ENCODE results near the gene LSP1.

LSP1 gene

GRCh38 chr11:1925373-1926155, 72.7 kb downstream of the LSP1 start:
- no peaks in the 10 kb centered on the region for H3K4me1 ChIP-seq (ENCODE audit: control insufficient read depth in 2 of 2, insufficient read depth in 2 of 2, low read length in 2 of 2)
- no peak overlapping the region for H3K4me3 ChIP-seq (ENCODE audit: low read length in 2 of 2)
- no peaks in the 10 kb centered on the region for H3K9me3 ChIP-seq (ENCODE audit: control insufficient read depth in 2 of 2, low read length in 2 of 2)
- no peak overlapping the region for H3K9ac ChIP-seq (ENCODE audit: low read depth in 1 of 2, low read length in 2 of 2)
- H3K27me3 ChIP-seq (ENCODE audit: control insufficient read depth in 2 of 2, insufficient read depth in 2 of 2, low read length in 2 of 2): no peaks in the 10 kb centered on the region
- no peak overlapping the region for H3K27ac ChIP-seq (ENCODE audit: low read depth in 2 of 2, low read length in 2 of 2)
- no peaks in the 10 kb centered on the region for H3K36me3 ChIP-seq (ENCODE audit: control insufficient read depth in 2 of 2, insufficient read depth in 2 of 2, low read length in 2 of 2)

- no peak overlapping the region for H3K9ac ChIP-seq (ENCODE audit: low read depth in 1 of 2, low read length in 2 of 2)
- no peaks in the 10 kb centered on the region for H3K9me3 ChIP-seq (ENCODE audit: control insufficient read depth in 2 of 2, low read length in 2 of 2)
- H3K27ac ChIP-seq (ENCODE audit: low read depth in 2 of 2, low read length in 2 of 2): no peak overlapping the region
- no peaks in the 10 kb centered on the region for H3K36me3 ChIP-seq (ENCODE audit: control insufficient read depth in 2 of 2, insufficient read depth in 2 of 2, low read length in 2 of 2)
- H3K4me3 ChIP-seq (ENCODE audit: low read length in 2 of 2): no peak overlapping the region
- no peaks in the 10 kb centered on the region for H3K4me1 ChIP-seq (ENCODE audit: control insufficient read depth in 2 of 2, insufficient read depth in 2 of 2, low read length in 2 of 2)
- no peaks in the 10 kb centered on the region for H3K27me3 ChIP-seq (ENCODE audit: control insufficient read depth in 2 of 2, insufficient read depth in 2 of 2, low read length in 2 of 2)
Observed at GRCh38 chr11:1926156-1927025, 73.5 kb downstream of the LSP1 start.

GRCh38 chr11:1927026-1927847, 74.4 kb downstream of the LSP1 start:
- H3K36me3 ChIP-seq (ENCODE audit: control insufficient read depth in 2 of 2, insufficient read depth in 2 of 2, low read length in 2 of 2): no peaks in the 10 kb centered on the region

GRCh38 chr11:1927848-1928469, 75.1 kb downstream of the LSP1 start:
- H3K4me3 ChIP-seq (ENCODE audit: low read length in 2 of 2): no peak overlapping the region
- H3K36me3 ChIP-seq (ENCODE audit: control insufficient read depth in 2 of 2, insufficient read depth in 2 of 2, low read length in 2 of 2): no peaks in the 10 kb centered on the region
- no peak overlapping the region for H3K27ac ChIP-seq (ENCODE audit: low read depth in 2 of 2, low read length in 2 of 2)
- H3K27me3 ChIP-seq (ENCODE audit: control insufficient read depth in 2 of 2, insufficient read depth in 2 of 2, low read length in 2 of 2): no peaks in the 10 kb centered on the region
- H3K9ac ChIP-seq (ENCODE audit: low read depth in 1 of 2, low read length in 2 of 2): no peak overlapping the region
- H3K9me3 ChIP-seq (ENCODE audit: control insufficient read depth in 2 of 2, low read length in 2 of 2): no peaks in the 10 kb centered on the region
- no peaks in the 10 kb centered on the region for H3K4me1 ChIP-seq (ENCODE audit: control insufficient read depth in 2 of 2, insufficient read depth in 2 of 2, low read length in 2 of 2)

More at GRCh38 chr11:1927026-1927847, 74.4 kb downstream of the LSP1 start:
- no peaks in the 10 kb centered on the region for H3K27me3 ChIP-seq (ENCODE audit: control insufficient read depth in 2 of 2, insufficient read depth in 2 of 2, low read length in 2 of 2)
- no peaks in the 10 kb centered on the region for H3K9me3 ChIP-seq (ENCODE audit: control insufficient read depth in 2 of 2, low read length in 2 of 2)
- no peak overlapping the region for H3K4me3 ChIP-seq (ENCODE audit: low read length in 2 of 2)
- H3K4me1 ChIP-seq (ENCODE audit: control insufficient read depth in 2 of 2, insufficient read depth in 2 of 2, low read length in 2 of 2): no peaks in the 10 kb centered on the region
- no peak overlapping the region for H3K27ac ChIP-seq (ENCODE audit: low read depth in 2 of 2, low read length in 2 of 2)
- no peak overlapping the region for H3K9ac ChIP-seq (ENCODE audit: low read depth in 1 of 2, low read length in 2 of 2)

GRCh38 chr11:1928470-1928890, 75.6 kb downstream of the LSP1 start:
- no peaks in the 10 kb centered on the region for H3K4me1 ChIP-seq (ENCODE audit: control insufficient read depth in 2 of 2, insufficient read depth in 2 of 2, low read length in 2 of 2)
- H3K4me3 ChIP-seq (ENCODE audit: low read length in 2 of 2): no peak overlapping the region
- no peaks in the 10 kb centered on the region for H3K27me3 ChIP-seq (ENCODE audit: control insufficient read depth in 2 of 2, insufficient read depth in 2 of 2, low read length in 2 of 2)
- no peak overlapping the region for H3K9ac ChIP-seq (ENCODE audit: low read depth in 1 of 2, low read length in 2 of 2)
- H3K27ac ChIP-seq (ENCODE audit: low read depth in 2 of 2, low read length in 2 of 2): no peak overlapping the region
- no peaks in the 10 kb centered on the region for H3K36me3 ChIP-seq (ENCODE audit: control insufficient read depth in 2 of 2, insufficient read depth in 2 of 2, low read length in 2 of 2)
- no peaks in the 10 kb centered on the region for H3K9me3 ChIP-seq (ENCODE audit: control insufficient read depth in 2 of 2, low read length in 2 of 2)

GRCh38 chr11:1928891-1929541, 76.1 kb downstream of the LSP1 start:
- Histone ChIP-seq H3K27ac (ENCODE audit: low read depth in 2 of 2, low read length in 2 of 2) (no peak overlapping the region), H3K36me3 (ENCODE audit: control insufficient read depth in 2 of 2, insufficient read depth in 2 of 2, low read length in 2 of 2) (no peaks in the 10 kb centered on the region), H3K4me1 (ENCODE audit: control insufficient read depth in 2 of 2, insufficient read depth in 2 of 2, low read length in 2 of 2) (no peaks in the 10 kb centered on the region), H3K9me3 (ENCODE audit: control insufficient read depth in 2 of 2, low read length in 2 of 2) (no peaks in the 10 kb centered on the region), H3K27me3 (ENCODE audit: control insufficient read depth in 2 of 2, insufficient read depth in 2 of 2, low read length in 2 of 2) (no peaks in the 10 kb centered on the region), H3K9ac (ENCODE audit: low read depth in 1 of 2, low read length in 2 of 2) (no peak overlapping the region), H3K4me3 (ENCODE audit: low read length in 2 of 2) (no peak overlapping the region)

- Histone ChIP-seq H3K27me3 (ENCODE audit: control insufficient read depth in 2 of 2, insufficient read depth in 2 of 2, low read length in 2 of 2) (no peaks in the 10 kb centered on the region), H3K9ac (ENCODE audit: low read depth in 1 of 2, low read length in 2 of 2) (no peak overlapping the region), H3K4me3 (ENCODE audit: low read length in 2 of 2) (no peak overlapping the region), H3K36me3 (ENCODE audit: control insufficient read depth in 2 of 2, insufficient read depth in 2 of 2, low read length in 2 of 2) (no peaks in the 10 kb centered on the region), H3K9me3 (ENCODE audit: control insufficient read depth in 2 of 2, low read length in 2 of 2) (no peaks in the 10 kb centered on the region), H3K4me1 (ENCODE audit: control insufficient read depth in 2 of 2, insufficient read depth in 2 of 2, low read length in 2 of 2) (no peaks in the 10 kb centered on the region), H3K27ac (ENCODE audit: low read depth in 2 of 2, low read length in 2 of 2) (no peak overlapping the region)
Observed at GRCh38 chr11:1929621-1930461, 77.0 kb downstream of the LSP1 start.

- no peak overlapping the region for H3K9ac ChIP-seq (ENCODE audit: low read depth in 1 of 2, low read length in 2 of 2)
- no peak overlapping the region for H3K27ac ChIP-seq (ENCODE audit: low read depth in 2 of 2, low read length in 2 of 2)
- H3K27me3 ChIP-seq (ENCODE audit: control insufficient read depth in 2 of 2, insufficient read depth in 2 of 2, low read length in 2 of 2): no peaks in the 10 kb centered on the region
- H3K4me3 ChIP-seq (ENCODE audit: low read length in 2 of 2): no peak overlapping the region
- no peaks in the 10 kb centered on the region for H3K4me1 ChIP-seq (ENCODE audit: control insufficient read depth in 2 of 2, insufficient read depth in 2 of 2, low read length in 2 of 2)
- H3K9me3 ChIP-seq (ENCODE audit: control insufficient read depth in 2 of 2, low read length in 2 of 2): no peaks in the 10 kb centered on the region
- no peaks in the 10 kb centered on the region for H3K36me3 ChIP-seq (ENCODE audit: control insufficient read depth in 2 of 2, insufficient read depth in 2 of 2, low read length in 2 of 2)
Observed at GRCh38 chr11:1930462-1930830, 77.6 kb downstream of the LSP1 start.

All from mucosa of rectum (tissue), 2 donors.